ENCODE data around the gene MLYCD.

DNA sequence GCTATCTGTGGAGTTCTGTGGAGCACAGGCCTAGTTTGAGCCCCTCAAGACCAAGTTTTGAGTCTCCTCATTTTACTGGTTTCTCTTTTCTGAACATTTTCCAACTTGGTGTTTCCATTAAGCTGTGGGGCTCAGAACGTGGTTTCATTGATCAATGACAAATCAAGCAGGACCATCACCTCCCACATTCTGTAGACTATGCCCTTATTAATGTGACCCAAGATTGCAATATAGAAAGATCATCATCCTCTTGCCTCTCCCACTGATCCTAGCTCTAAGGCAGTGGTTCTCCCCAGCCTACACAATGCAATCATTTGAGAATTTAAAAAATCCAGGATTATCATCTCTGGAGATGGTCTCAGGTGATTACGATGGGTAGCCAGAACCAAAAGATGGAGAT lies 38.4 kb downstream of the MLYCD start:
- TF ChIP-seq CTCF (IDR thresholded peaks at IDR 0.05) (no peak), POLR2A (IDR thresholded peaks at IDR 0.05; ENCODE audit: low read depth) (no peak)

Measured in esophagus muscularis mucosa (tissue), 3 donors.